Ishikawa (cell line): ENCODE measurements around the gene GRID2.

ENCODE experiments used
- CEBPB ChIP-seq: IDR thresholded peaks from 2 replicates; pipeline ENCODE4 v1.6.1; 2012
- RAD21 ChIP-seq: IDR thresholded peaks from 2 replicates; pipeline ENCODE4 v1.6.1; 2012; ENCODE audit warnings: low read depth
- REST ChIP-seq: IDR thresholded peaks from 2 replicates; pipeline ENCODE4 v1.6.1; 2012; ENCODE audit warnings: low read depth, mild to moderate bottlenecking
- TAF1 ChIP-seq: IDR thresholded peaks from 2 replicates; pipeline ENCODE4 v1.6.1; 2012; ENCODE audit warnings: low read depth, mild to moderate bottlenecking

DNA sequence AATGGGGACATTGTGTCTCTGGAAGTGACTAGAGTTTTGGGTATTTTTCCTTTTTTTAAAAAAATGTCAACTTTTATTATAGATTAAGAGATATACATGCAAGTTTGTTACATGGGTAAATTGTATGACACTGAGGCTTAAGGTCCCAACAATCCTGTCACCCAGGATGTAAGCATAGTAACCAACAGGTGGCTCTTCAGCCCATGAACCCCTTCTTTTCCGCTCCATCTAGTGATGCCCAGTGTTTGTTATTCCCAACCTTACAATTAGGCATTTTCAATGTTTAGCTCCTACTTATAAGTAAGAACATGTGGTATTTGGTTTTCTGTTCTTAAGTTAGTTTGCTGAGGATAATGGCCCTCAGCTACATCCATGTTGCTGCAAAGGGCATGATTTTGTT, 102.7 kb downstream of the GRID2 start:
- no peak for TF ChIP-seq REST
- no peak for TF ChIP-seq RAD21
- TF ChIP-seq TAF1 = no peak
- TF ChIP-seq CEBPB = no peak
